GM18951 (cell line): ENCODE results near the gene LHX2.
A peak's percentile ranks its signal among the peaks of the same experiment; 100 is the strongest.
"Not testable (repeated sequence)": the region's sequence is repeated elsewhere in the genome, so short reads cannot be mapped to it uniquely, and the experiment has no call there.

Experiments used
- POLR2A ChIP-seq: IDR thresholded peaks from 4 replicates; pipeline ENCODE4 v1.6.1; 2011; ENCODE audit warnings: mild to moderate bottlenecking; ENCODE audit not compliant: insufficient read length, insufficient read depth; ENCODE audit errors: extremely low read depth
- in situ Hi-C: fragments of 300-500 bp; cut with MboI; formaldehyde crosslinking; loops from one replicate; pipeline ENCODE4 v1.12.0; 2022; ENCODE audit warnings: low sequenced_read_pairs, mixed read lengths, inconsistent platforms; ENCODE audit not compliant: unreplicated experiment

LHX2 gene, protein sequence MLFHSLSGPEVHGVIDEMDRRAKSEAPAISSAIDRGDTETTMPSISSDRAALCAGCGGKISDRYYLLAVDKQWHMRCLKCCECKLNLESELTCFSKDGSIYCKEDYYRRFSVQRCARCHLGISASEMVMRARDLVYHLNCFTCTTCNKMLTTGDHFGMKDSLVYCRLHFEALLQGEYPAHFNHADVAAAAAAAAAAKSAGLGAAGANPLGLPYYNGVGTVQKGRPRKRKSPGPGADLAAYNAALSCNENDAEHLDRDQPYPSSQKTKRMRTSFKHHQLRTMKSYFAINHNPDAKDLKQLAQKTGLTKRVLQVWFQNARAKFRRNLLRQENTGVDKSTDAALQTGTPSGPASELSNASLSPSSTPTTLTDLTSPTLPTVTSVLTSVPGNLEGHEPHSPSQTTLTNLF

DNA sequence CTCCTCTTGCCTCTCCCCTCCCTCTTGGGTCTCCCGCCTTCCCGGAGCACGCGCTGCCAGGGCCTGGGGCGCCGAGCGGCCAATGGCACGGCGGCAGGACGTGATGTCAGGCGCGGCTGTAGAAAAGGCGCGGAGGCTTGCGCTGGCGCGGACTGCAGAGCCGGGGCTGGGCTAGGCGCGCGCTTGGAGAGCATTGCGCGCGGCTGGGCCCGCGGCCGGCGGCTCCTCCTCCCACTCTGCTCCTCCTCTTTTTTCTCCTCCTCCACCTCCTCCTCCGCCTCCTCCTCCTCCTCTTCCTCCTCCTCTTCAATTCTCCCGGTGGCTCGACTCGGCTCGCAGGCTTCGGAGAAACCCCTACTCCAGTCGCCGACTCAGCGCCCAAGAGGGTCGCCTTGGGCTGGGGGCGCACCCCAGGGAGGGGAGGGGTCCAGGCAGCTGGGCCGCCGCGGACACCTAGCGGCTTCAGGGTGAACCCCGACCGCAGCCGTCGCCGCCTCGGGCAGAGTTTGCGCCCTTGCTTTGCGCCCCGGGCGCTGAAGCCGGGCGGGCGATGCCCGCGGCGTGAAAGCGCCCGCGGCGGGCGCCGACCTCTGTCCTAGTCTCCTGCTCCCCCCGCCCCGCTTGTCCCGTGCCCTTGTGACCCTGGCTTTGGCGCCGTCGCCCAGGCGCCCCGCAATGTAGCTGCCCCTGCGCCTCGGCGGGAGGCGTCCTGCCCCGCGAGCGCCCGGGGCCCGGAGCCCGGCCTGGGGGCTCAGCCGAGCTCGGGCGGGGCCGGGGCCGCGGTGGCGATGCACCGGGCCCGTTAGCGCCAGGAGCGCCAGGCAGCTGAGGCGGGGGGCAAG, at the start of gene LHX2:
TSS of gene LHX2 (plus strand) at position 309 of the 842 bp plus-strand sequence. CDS start 581 bp downstream, outside the sequence.
- TF ChIP-seq POLR2A: peak; percentile 17
- in situ Hi-C loops: no loop called here

DNA sequence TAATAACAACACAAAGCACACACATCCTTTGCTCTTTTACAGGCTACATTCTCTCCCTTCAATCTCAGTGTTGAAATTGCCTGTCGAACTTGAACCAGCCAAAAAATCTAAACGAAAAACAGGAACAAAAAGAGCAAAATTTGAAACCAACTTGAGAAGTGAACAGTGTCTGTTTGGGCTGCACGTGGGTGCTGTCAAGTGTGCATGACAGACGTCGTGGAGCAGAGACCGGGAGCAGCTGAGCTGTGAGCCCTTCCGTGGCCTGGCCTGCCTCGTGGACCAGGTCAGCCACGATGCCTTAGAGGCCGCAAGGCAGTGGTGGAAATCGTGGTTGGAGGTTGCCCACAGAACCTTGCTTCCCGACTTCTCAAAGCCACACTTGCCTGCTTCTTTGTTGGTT, 46.8 kb upstream of the LHX2 start:
- in situ Hi-C loops: no loop called here
- no peak for TF ChIP-seq POLR2A

DNA sequence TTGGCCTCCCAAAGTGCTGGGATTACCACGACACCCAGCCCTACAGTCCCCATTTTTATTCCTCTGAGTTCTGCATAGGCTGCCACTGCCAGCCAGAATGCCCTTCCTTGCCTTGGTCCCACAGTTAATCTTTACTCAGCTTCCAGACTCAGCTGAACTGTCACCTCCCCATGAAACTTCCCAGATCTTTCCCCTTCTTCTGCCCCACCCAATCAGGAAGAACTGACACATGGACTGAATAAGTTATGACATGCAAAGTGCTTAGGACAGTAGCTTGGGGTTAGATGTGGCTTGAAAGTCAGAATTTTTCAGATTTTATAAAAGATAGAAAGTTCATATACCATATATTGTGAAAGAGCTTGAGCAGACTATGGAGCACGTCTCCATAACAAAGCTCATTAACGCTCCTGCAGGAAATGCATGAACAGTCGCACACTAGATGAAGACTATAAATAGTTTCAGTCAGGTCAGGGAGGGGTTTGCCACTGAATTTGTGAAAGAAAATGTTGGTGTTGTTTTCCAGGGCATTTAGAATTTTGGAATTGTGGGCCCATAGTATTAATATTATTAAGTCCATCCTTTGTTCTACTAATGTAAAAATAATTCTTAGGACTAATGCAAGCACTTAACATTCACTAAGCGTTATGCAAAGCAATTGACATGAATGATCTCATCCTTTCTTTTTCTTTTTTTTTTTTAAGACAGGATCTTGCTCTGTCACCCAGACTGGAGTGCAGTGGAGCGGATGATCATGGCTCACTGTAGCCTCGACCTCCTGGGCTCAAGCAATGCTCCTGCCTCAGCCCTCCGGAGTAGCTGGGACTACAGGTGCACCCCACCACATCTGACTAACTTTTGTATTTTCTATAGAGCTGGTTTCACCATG, 45.5 kb upstream of the LHX2 start:
- no peak for TF ChIP-seq POLR2A
- in situ Hi-C loops: no loop called here

DNA sequence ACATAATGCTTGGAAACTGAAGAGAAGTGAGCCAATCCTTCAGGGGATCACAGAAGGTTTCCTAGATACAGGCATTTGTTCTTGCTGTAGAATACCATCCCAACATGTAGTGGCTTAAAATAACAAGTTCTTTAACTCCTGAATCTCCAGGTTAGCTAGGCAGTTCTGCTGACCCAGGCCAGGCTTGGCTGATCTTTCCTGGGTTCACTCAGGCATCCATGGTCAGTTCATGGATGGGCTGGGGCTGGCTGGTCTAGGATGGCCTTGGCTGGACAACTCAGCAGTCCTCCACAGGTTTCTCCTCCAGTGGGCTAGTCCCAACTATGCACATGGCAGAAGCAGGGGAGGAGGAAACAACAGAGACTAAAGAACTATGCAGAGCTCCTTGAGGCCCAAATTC, 44.2 kb upstream of the LHX2 start:
- in situ Hi-C loops: no loop called here
- TF ChIP-seq POLR2A: no peak

DNA sequence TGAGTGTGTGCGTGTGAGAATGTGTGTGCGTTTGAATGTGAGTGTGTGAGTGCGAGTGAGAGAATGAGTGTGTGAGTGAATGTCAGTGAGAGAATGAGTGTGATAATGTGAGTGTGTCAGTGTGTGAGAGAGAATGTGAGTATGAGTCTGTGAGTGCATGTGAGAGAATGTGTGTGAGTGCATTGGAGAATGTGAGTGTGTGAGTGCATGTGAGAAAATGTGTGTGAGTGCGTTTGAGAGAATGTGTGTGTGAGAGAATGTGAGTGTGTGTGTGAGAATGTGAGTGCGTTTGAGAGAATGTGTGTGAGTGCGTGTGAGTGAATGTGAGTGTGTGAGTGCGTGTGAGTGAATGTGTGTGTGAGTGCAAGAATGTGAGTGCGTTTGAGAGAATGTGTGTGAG, 39.0 kb upstream of the LHX2 start:
- in situ Hi-C loops: no loop called here
- no peak for TF ChIP-seq POLR2A

DNA sequence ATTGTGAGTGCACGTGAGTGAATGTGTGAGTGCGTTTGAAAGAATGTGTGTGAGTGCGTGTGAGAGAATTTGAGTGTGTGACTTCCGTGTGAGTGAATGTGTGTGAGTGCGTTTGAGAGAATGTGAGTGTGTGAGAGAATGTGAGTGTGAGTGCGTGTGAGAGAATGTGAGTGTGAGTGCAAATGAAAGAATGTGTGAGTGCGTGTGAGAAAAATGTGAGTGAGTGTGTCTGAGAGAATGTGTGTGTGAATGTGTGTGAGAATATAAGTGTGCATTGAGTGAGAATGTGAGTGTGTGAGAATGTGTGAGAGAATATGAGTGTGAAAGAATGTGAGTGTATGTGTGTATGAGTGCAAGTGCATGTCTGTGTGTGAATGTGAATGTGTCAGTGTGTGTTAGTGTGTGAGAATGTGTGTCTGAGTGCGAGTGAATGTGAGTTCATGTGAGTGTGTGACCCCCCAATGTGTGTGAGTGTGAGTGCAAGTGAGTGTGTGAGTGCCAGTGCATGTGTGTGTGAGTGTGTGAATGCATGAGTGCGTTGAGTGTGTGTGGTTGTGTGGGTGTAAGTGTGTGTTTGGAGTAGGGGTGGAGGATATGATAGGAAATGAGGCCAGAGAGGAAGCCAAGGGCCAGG, 37.9 kb upstream of the LHX2 start:
- in situ Hi-C loops: no loop called here
- TF ChIP-seq POLR2A: no peak

DNA sequence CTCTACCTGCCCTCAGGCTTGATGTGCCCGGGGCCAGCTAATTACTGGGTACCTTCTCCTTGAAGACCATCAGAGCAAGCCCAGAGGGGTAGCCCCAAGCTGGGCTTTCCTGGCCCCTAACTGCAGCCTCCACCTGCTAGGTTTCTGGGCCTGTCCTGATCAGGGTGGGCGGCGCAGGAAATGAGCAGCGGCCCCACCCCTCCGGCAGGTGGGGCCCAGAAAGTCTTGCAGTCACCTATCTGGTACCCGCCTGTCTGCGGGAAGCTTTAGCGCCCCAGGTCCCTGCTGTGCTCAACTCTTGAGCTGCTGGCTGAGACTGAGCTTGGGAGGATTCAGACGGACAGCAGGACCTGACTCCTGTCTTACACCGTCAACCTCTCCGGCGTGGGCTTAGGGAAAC, 37.1 kb upstream of the LHX2 start:
- in situ Hi-C loops: no loop called here
- no peak for TF ChIP-seq POLR2A

DNA sequence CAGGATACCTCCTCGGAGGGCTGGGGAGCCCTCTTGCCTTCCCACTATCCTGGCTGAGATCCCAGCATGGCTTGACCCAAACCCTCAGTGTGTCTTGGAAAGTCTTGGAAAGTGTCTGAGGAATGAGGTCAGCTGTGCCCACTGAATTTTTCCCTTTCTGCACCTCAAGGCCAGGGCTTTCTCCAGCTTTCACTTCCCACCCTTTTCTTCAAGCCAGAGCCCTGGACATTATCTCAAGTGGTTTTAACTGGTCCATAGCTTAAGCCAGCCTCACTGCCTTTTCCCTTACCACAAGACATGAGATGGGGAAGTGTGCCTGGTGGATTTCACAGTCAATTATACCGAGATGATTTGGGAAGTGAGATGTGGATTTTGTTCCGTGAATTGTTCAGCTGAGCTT, 35.7 kb upstream of the LHX2 start:
- no peak for TF ChIP-seq POLR2A
- in situ Hi-C loops: no loop called here

DNA sequence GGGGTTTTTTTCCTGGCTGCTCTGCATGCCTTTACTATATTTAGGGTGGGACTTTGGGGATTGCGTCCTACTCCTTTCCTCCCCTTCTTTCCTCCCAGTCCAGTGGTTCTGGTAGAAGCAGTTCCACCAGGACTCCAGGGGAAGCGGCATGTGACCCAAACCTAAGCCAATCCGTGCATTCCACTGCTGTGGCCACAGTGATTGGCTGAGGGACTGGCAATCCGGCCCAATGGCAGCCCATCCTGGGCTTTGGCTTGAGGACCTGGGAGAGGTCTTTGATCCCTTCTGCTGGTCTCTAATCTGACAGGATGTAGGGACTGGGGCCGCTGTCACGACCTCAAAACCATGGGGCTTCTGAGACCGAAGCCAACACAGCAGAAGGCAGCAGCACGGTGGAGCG, 35.0 kb upstream of the LHX2 start:
- in situ Hi-C loops: not testable (repeated sequence)

DNA sequence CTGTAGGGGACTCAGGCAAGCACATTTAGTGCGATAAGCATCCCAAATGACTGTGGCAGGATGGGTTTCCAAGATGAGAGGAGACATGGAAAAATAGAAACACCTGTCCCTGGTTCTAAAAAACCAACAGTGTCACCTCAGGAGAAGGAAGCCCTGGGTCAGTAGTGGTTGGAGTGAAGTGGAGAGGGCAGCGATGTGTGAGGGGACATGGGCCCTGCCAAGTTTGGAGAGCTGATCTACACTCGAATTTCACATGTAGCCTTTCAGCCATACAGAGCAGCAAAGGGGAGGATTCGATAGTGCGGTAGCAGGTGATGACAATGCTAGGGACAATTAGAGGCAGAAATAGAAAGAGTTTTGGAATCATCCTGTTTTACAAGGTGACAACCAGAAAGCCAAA, 32.6 kb upstream of the LHX2 start:
- TF ChIP-seq POLR2A: no peak
- in situ Hi-C loops: no loop called here

DNA sequence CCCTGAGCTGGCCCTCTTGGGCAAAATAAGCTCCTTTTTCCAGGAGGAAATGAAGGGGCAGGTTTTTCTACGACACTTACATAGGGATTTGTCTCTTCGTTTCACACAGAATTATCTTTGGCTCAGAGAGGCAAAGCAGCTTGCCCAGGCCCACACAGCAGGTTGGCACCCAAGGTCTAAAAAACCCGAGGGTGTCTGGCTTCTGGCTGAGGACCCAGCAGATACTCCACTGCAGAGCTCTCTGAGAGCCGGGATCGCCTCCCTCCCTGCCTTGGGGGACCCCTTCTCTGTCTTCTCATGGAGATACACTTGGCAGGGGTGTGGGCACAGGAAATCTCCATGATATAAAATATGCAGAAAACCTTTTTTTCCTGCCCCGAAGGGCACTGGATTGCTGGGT, 29.0 kb upstream of the LHX2 start:
- in situ Hi-C loops: no loop called here
- no peak for TF ChIP-seq POLR2A

DNA sequence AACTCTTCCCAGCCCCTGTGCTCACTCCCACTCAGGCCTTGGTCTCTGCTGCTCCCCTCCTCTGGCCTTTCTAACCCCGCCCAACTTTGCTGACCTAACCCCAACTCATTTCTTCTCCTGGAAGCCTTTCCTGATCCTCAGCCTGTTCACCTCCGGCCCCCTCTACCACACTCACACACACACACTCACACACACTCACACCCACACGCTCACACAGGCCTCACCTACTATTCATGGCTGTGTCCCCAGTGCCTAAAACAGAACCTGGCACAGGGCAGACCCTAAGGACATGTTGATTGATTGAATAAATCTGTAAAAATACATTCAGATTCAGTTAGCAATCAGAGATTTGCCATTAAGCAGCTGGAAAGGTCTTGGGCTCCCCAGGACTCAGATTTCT, 28.5 kb upstream of the LHX2 start:
- in situ Hi-C loops: no loop called here
- TF ChIP-seq POLR2A: no peak

DNA sequence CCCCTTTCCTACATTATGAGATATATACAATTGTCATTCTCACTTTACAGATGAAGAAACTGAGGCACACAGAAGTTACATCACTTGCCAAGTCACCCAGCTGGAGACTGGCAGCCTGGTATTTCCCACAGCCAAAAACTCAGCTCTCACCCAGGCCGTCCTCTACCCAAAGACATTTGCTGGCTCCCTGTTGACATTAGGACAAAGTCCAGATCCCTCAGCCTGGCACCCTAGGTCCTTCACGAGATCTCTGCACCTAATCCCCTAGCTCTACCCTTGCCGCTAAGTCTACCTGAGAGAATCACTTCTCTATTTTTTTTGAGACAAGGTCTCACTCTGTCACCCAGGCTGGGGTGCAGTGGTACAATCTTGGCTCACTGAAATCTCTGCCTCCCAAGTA, 26.8 kb upstream of the LHX2 start:
- in situ Hi-C loops: no loop called here
- no peak for TF ChIP-seq POLR2A
